HG03066 (cell line): Measurements from ENCODE around the gene AVEN.

Experiments
- ATAC-seq: cut with Tn5 transposase; IDR thresholded peaks from one replicate; pipeline ENCODE4 v1.9.1; 2021; ENCODE audit warnings: low read depth; ENCODE audit not compliant: unreplicated experiment

AVEN gene

GRCh38 chr15:33923446-33923845, 115.6 kb downstream of the AVEN start:
- no peak for ATAC-seq

- no peak for ATAC-seq
These were observed 123.2 kb downstream of the AVEN start for GRCh38 chr15:33915571-33916407.

DNA sequence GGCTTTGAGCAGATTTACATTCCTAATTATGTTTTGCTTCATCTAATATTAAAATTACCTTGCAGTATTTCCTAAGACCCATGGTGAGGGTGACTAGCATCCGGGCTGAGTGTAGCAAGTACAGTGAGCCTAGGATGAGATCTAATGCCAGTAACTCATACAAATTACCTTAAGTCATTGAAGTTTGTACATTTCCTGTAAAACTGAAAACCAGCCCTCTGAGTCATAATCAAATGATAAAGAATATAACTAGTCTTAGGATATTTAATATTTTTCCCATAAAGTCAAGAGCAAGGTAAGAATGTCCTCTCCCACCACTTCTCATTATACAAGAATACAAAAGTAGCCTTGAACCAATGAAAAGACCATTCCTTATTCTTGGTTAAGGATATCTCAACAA, 125.5 kb downstream of the AVEN start:
- ATAC-seq = no peak

- no peak for ATAC-seq
These were observed 126.7 kb downstream of the AVEN start for GRCh38 chr15:33912326-33912725.

DNA sequence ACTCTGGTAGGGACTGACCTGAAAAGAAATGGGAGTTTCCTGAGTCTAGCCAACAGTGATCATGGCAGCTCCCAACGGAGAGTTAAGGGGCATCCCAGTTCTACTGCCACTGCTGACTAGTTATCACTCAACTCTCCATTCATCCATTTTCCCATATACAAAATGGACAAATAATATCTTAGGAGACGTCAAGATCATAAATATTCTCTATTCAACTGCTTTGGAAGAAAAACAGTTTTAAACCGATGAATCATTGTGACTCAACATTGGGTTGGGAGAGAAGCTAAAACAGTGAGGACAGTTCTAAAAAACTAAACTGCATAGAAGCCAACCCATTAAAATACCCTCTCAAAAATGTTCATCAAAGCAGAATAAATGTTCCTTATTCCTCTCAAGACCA, 128.3 kb downstream of the AVEN start:
- ATAC-seq = no peak

- no peak for ATAC-seq
These were observed 130.6 kb downstream of the AVEN start for GRCh38 chr15:33908406-33908805.

DNA sequence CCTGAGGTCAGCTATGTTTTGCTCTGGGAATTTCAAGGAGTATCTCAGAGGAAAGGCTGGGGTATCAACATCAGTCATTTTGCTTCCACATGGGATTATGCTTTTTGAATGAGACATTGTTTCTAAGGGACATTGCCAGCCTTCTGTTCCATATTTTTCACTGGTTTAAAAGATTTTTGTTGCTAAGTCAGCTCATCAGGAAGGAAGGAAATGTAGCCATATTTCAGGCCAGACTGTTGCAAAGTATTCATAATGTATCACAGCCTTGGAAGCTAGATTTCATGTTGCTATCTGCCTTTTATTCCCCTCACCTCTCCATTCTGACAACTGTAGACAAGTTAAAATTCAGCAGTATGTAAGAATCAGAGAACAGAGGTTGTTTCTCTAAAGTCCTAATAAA, 131.7 kb downstream of the AVEN start:
- ATAC-seq = no peak

DNA sequence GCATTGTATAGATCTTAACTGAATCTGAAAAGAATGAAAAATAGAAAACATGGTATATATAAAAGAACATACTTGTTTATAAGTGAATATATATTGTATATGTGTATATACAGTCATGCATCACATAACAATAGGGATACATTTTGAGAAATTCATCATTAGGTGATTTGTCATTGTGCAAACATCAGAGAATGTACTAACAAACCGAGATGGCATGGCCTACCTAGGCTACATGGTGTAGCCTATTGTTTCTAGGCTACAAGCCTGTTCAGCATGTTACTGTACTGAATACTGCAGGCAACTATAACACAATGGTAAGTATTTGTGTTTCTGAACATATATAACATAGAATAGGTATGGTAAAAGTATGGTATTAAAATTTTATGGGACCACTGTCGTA, 135.3 kb downstream of the AVEN start:
- no peak for ATAC-seq

- ATAC-seq = no peak
These were observed 137.0 kb downstream of the AVEN start for GRCh38 chr15:33902043-33902442.

GRCh38 chr15:33894193-33894592, 144.8 kb downstream of the AVEN start:
- no peak for ATAC-seq

DNA sequence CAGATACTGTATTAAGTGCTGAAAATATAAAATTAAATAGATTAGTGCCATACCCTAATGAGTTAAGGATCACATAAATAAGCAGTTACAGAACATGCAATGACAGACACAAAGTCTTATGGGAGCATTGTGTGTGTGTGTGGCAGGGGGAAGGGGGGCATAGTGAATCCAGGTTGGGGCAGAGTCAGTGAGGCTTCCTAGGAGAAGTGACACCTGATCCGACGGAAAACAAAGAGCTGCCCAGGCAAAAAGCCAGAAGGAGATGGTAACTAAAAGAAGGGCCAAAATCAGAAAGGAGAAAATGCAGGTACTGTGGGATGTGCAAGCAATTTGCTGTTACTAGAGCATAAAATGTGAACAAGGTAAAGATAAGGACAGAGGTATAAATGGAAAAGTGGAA, 150.8 kb downstream of the AVEN start:
- no peak for ATAC-seq

- no peak for ATAC-seq
These were observed 156.1 kb downstream of the AVEN start for GRCh38 chr15:33882921-33883320.

DNA sequence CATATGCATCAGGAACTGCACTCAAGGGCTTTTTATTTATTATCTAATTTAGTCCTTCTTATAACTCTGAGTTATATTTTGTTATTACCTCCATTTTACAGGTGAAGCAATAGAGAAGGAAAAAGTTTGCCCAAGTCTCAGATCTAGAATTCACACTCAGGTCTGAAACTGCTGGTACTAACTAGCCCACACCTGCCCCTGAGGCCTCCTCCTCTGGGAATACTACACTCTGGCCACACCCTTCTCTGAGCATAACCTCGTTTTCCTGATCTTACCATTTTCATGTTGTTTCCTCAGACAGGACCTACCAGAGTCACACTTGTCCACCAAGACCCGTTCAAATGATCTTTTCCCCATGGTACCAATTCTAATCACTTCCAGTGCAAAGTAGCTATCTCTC, 164.8 kb downstream of the AVEN start:
- no peak for ATAC-seq

DNA sequence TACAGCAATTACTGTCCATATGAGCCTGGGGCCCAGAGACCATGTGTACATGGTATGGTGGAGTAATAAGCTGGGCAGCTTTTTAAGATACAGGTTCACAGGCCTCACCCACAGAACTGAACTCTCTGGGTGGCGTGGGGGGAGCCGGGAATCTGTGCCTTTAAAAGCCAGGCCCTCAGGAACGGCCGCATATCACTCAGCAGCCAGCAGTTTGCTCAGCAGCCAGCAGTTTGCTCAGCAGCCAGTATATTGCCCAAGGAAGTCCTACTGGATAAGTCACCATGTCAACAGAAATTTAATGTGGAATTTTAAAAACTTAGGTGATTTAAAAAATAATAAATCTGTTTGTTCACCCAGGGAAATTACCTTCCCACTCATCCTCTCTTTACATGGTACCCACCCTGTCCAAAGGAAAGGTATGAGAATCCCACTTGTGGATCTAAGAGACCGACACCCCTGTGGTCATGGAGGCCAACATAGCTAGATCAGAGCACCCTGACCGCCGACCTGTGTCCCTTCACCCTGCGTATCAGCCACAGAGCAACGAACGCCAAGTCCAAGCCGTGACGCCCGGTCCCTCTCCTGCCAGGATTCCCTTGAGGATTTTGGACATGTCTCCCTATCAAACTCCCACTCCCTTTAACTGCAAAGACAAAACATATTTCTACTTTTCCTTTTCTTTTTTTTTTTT, 166.4 kb downstream of the AVEN start:
- no peak for ATAC-seq

DNA sequence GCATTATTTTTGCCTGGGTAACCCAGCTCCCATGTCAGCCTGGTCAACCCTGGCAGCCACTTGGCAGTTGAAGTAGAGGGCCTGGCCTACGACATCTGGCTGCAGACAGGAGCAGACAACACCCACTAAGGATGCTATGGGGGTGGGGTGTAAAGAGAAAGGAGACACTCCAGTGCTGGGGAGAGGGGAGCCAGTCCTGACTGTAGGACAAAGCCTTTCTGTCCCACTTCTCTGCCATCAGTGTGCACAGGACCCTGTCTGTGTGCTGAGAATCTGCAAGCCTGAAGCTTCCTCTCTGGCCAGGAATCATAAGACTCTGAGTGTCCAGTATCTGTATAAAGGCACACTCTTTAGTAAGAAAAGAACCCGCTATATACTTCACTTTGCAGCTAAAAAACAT, 167.0 kb downstream of the AVEN start:
- no peak for ATAC-seq

- no peak for ATAC-seq
These were observed 172.8 kb downstream of the AVEN start for GRCh38 chr15:33866101-33866737.

DNA sequence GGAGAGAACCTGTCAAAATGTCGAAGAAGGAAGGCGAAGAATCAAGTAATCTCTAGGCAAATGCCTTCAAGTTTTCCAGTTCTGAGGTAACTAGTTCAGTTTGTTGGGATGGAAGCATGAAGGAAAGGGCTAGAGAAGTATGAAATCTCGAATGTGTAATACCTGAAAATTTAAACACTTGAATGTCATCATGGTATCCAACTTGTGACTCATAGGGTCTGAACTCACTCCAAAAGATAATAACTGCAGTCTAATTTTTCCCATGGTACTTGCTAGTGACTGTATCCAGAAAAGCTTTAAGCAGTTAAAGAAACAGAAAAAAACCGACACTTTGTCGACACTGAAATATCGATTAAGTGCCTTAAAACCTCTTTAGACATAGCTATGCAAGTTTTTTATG, 173.6 kb downstream of the AVEN start:
- no peak for ATAC-seq

DNA sequence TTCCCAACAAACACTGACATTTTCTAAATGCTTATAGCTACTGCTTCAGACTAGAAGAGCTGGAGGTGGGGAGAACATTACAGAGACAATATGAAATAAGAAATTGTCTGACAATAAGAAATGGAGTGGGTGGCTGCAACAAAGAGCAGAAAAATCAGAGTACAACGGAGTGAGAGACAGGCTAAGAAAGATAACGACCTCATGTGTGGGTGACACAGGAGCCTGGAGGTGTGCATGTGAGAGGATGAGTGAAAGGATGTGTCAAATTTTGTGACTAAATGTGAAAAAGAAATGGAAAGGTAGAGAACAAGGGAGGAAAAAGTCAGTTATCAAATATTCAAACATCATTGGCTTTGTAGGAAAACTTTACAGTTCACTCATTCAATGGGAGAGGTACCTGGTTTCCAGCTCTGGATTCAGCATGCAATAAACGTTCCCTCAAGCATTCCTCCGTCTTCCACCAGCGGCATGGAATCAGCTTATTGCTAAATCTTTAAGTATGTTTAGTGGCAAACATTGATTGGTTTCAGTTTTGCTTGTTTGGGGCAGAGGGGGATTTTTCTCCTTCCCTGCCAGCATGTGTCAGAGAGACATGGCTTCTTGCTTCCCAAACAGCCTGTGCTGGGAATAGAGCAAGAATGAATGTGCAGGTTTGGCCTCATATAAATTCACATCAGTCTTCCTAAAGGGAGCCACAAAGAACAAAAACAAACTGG, 174.5 kb downstream of the AVEN start:
- no peak for ATAC-seq

DNA sequence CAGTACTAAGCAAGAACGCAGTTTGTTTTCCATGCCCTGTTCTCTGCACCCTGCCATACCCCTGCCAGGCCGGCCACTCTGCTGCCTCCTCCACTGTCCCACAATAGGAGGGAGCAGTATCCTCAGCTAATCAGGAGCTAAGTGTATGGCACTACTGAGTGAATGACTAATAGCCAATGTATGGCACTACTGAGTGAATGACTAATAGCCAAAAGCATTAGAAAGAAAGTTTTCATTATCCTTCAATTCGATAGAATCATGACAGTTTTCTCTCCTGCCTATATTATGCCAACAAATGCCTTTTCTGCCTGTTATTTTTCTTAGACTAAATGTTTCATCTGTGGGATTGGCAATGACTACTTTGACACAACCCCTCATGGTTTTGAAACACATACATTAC, 178.2 kb downstream of the AVEN start:
- ATAC-seq = no peak

- no peak for ATAC-seq
These were observed 178.9 kb downstream of the AVEN start for GRCh38 chr15:33859992-33860545.

- ATAC-seq = no peak
These were observed 180.2 kb downstream of the AVEN start for GRCh38 chr15:33858836-33859235.
